Mucosa of stomach (tissue), 1 donor: ENCODE results near the gene RTL9.
"Not testable (repeated sequence)": the region's sequence is repeated elsewhere in the genome, so short reads cannot be mapped to it uniquely, and the experiment has no call there.

Experiments used
- H3K27me3 ChIP-seq: one replicate; pipeline ENCODE4 v1.7.0; 2013; ENCODE audit warnings: mild to moderate bottlenecking, low read length; ENCODE audit not compliant: control insufficient read depth, insufficient read depth
- H3K36me3 ChIP-seq: one replicate; pipeline ENCODE4 v1.7.0; 2013; ENCODE audit warnings: low read length; ENCODE audit not compliant: control insufficient read depth, insufficient read depth
- H3K4me1 ChIP-seq: one replicate; pipeline ENCODE4 v1.7.0; 2013; ENCODE audit warnings: mild to moderate bottlenecking, low read length; ENCODE audit not compliant: control insufficient read depth, insufficient read depth
- H3K4me3 ChIP-seq: one replicate; pipeline ENCODE4 v1.7.0; 2013; ENCODE audit warnings: low read length
- H3K9ac ChIP-seq: one replicate; pipeline ENCODE4 v1.7.0; 2013; ENCODE audit warnings: mild to moderate bottlenecking, low read length, moderate library complexity
- H3K9me3 ChIP-seq: one replicate; pipeline ENCODE4 v1.7.0; 2013; ENCODE audit warnings: mild to moderate bottlenecking, low read length, moderate library complexity; ENCODE audit not compliant: control insufficient read depth
- donor health status: Pancreatic carcinoma.

The RTL9 gene

DNA sequence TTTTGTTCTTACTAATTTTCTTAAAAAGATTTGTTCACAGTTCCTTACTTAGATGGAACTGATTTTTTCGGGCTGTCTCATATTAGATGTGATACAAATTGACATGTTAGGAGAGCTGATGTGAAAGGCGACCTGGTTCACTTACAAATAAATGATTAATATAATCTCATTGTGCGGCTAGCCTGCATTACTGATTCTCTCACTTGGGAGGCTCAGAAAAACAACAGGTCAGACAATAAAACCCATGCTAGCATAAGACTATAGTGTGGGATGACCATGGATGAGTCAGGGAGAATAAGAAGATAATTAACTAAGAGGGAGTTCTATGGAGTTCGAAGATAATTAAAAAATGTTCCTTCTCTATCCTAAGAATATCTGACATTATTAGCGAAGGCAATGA lies 40.8 kb downstream of the RTL9 start:
- no peak overlapping the region for H3K9ac ChIP-seq
- H3K4me3 ChIP-seq = no peak overlapping the region
- H3K4me1 ChIP-seq = peaks cover 5% of the 10 kb centered on the region
- H3K36me3 ChIP-seq = no peaks in the 10 kb centered on the region
- H3K27me3 ChIP-seq = no peaks in the 10 kb centered on the region
- H3K9me3 ChIP-seq = no peaks in the 10 kb centered on the region

DNA sequence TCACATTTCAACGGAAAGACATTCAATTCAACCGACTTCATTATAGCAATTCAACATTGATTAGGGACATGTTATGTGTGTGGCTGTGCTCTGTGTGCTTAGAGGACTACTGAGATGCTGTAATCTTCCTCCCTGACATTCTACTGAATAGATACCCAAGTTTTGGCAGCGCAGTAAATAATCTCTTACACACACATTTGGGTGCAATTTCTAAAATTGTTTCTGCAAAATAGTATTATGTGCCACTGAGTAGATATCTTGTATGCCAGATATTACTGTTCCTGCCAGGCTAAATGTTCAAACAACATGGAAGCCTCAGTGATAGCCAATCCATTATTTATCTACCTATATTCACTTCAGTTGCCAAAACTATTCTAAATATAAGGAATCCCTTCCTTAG lies 41.3 kb downstream of the RTL9 start:
- H3K9me3 ChIP-seq = no peaks in the 10 kb centered on the region
- H3K4me1 ChIP-seq = peaks cover 5% of the 10 kb centered on the region
- no peak overlapping the region for H3K4me3 ChIP-seq
- no peaks in the 10 kb centered on the region for H3K36me3 ChIP-seq
- no peak overlapping the region for H3K9ac ChIP-seq
- no peaks in the 10 kb centered on the region for H3K27me3 ChIP-seq

DNA sequence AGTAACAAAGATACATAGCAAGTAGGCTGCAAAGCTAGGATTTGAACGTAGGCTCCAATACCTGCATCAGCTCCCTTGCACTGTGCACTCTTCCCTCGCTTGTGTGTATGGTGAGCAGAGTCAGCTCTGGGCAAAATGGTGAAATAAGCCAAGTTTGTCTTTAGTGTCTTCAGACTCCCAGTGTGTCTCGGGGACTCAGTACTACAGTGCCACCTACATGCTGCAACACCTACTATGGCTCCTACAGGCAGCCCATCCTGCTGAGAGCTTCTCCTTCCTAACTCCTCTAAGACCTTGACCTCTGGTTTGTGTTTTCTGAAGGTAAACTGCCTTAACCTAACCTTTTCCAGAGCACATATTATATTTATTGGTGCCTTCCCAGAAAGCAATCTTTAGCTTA lies 42.5 kb downstream of the RTL9 start:
- Histone ChIP-seq H3K36me3 (no peaks in the 10 kb centered on the region), H3K27me3 (no peaks in the 10 kb centered on the region), H3K4me3 (no peak overlapping the region), H3K9ac (no peak overlapping the region), H3K4me1 (peaks cover 5% of the 10 kb centered on the region), H3K9me3 (no peaks in the 10 kb centered on the region)

DNA sequence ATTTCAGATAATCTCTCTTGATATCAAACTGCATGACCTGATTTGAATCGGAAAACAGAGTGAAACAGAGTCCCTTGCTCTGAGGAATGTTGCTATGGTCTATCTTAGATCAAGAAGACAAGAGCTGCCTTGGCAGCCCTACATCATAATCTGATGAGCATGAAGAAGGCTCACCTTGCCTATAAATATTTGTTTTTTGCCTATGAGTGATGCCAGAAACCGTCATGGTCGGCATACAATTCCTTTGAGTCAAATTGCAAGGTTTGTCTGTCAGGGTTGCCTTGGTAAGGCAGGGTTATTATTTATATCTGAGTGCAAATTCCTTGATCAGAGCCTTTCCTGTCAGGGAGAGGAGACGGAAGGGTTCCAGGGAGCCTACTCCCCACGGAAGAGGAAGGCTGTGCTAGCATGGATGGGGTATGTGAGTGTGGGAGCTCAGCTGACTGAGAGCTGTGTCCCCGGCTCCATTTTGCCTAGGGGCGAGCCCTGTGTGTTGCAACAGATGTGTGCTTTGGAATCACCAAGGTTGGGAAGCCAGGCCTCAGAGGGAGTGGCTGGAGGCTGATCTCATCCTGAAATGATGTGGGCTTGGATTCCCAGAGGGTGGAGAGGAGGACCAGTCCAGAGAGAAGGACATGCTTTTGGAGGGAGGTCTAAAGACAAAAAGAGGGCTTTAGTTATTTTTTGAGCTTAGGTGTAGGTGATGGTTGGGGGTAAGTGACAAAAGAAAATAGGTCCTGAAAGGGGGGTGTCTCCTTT lies 43.6 kb downstream of the RTL9 start:
- Histone ChIP-seq H3K9me3 (no peaks in the 10 kb centered on the region), H3K27me3 (no peaks in the 10 kb centered on the region), H3K4me1 (peaks cover 5% of the 10 kb centered on the region), H3K4me3 (no peak overlapping the region), H3K9ac (no peak overlapping the region), H3K36me3 (no peaks in the 10 kb centered on the region)

DNA sequence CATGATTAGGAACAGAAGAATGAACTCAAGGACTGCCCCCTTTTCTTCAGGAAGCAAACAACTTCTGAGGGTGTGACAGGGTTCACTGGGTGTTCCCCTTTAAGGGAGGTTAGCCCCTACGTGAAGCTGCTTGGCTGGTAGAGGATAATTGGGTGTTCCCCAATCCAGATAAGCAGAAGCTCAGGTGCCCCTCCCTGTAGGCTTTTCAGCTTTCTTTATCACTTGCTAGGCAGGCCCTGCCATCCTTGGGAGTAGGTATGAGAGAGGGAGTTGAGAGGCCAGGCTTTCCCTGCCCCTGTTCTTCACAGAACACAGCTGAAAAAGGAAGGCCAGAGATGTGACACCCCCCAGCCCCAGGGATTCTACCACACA lies 44.2 kb downstream of the RTL9 start:
- Histone ChIP-seq H3K36me3 (no peaks in the 10 kb centered on the region), H3K9ac (no peak overlapping the region), H3K4me1 (peaks cover 5% of the 10 kb centered on the region), H3K27me3 (no peaks in the 10 kb centered on the region), H3K9me3 (no peaks in the 10 kb centered on the region), H3K4me3 (no peak overlapping the region)

DNA sequence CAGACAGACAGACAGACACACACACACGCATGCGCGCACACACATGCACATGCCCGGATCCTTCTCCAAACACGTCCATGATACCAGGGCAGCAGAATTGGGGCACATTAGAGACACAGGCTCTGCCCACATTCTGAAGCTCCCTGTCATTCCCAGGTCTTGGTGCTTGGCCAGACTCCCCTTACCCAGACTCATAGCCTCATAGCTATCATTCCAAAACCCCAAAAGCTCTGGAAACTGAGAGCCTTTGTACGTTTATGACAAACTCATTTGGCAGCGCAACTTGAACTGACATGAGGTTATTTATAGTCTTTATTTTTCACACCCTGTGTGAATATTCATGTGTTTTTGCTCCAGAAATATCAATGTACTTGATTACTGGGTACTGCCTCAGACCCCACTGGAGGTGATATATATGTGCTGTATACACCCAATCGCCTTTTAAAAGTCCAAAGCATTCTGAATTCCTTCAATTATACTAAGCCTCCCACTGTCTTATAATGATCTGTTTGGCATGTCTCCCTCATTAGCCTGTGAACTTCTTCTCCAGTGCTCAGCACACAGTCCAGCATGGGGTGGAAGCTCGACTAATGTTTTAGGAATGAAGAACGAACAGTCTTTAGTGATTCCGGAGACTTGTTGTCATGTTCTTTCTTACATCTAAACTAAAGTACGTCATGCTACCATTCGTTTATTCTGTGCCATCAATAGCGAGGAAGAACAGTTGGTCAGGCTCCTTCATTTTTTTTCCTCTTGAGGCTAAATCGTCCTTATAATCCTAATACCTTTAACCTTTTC lies 45.0 kb downstream of the RTL9 start:
- Histone ChIP-seq H3K36me3 (no peaks in the 10 kb centered on the region), H3K9me3 (no peaks in the 10 kb centered on the region), H3K9ac (no peak overlapping the region), H3K4me1 (peaks cover 5% of the 10 kb centered on the region), H3K27me3 (no peaks in the 10 kb centered on the region), H3K4me3 (no peak overlapping the region)

DNA sequence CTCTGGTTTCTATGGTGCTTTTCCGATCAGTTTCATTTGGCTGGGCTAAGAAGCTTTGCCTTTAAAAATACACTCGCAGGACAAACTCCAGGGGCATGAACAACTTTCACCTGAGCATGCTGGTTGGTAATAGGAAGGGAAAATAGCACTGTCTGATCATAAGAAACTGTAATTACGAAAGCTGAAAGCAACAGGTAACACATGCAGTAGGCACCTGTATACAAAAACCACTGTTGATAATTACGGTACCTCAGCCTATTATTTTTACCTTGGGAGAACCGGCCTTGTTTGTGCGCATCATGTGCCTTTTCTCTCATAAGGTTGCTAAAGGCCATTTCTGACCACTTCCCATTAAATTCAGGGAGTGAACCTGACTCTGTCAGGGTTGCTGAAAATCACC lies 45.7 kb downstream of the RTL9 start:
- no peak overlapping the region for H3K4me3 ChIP-seq
- no peaks in the 10 kb centered on the region for H3K27me3 ChIP-seq
- peaks cover 5% of the 10 kb centered on the region for H3K4me1 ChIP-seq
- no peaks in the 10 kb centered on the region for H3K36me3 ChIP-seq
- H3K9ac ChIP-seq = no peak overlapping the region
- no peaks in the 10 kb centered on the region for H3K9me3 ChIP-seq

DNA sequence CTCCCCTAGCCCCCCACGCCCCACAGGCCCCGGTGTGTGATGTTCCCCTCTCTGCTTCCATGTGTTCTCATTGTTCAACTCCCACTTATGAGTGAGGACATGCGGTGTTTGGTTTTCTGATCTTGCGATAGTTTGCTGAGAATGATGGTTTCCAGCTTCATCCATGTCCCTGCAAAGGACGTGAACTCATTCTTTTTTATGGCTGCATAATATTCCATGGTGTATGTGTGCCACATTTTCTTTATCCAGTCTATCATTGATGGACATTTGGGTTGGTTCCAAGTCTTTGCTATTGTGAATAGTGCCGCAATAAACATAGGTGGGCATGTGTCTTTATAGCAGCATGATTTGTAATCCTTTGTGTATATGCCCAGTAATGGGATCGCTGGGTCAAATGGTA lies 47.6 kb downstream of the RTL9 start:
- H3K4me1 ChIP-seq, H3K9me3 ChIP-seq, H3K9ac ChIP-seq, H3K27me3 ChIP-seq, H3K36me3 ChIP-seq, H3K4me3 ChIP-seq: not testable (repeated sequence)

DNA sequence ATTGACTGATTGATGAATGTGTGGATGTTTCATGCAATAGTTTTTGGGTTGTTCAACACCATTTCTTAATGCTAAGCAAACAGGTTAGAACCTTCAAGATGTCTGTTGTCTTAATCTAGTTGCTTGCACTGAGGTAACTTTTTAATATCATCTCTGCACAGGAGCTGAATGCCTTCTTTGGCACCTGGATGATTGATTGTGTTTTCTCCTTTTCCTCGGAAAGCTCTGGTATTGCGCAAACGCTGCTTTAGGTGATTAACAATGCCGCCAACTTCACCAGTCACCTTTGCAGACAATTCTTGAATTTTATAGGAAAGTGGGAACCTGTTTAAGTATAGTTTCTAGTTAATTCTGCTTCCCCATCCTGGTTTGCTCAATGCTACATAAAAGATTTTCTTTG lies 48.2 kb downstream of the RTL9 start:
- no peaks in the 10 kb centered on the region for H3K9me3 ChIP-seq
- H3K36me3 ChIP-seq = no peaks in the 10 kb centered on the region
- H3K4me3 ChIP-seq = no peak overlapping the region
- no peak overlapping the region for H3K9ac ChIP-seq
- H3K4me1 ChIP-seq = peaks cover 5% of the 10 kb centered on the region
- H3K27me3 ChIP-seq = no peaks in the 10 kb centered on the region

DNA sequence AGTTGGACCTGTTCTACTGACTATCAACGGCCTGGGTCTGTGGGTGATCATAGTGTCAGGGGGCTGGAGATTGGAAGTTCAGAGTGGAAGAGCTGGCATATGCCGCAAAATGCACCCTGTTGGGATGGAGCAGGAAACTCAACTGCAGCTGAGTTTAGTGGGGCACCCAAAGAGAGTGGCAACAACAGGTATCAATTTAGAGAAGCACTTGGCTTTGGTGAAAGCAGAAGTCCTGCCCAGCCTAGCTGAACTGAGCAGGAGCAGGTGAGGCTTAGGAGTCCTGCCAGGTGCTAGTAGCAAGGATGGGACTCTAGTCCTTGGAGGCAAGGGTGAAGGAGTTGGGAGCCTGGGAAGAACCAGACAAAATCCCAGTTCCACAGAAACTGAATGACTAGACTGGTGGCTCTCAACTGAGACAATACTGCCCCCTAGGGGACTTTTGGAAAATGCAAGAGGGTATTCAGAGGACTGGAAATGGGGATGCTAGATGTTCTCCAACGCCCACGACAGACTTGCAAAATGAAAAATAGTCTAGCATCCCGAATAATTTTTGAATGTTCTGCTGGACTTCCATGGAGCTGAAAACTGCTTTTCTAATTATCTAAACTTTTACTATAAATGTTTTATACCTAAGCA lies 49.4 kb downstream of the RTL9 start:
- H3K9ac ChIP-seq = no peak overlapping the region
- H3K4me1 ChIP-seq = peaks cover 5% of the 10 kb centered on the region
- H3K4me3 ChIP-seq = no peak overlapping the region
- H3K9me3 ChIP-seq = no peaks in the 10 kb centered on the region
- no peaks in the 10 kb centered on the region for H3K36me3 ChIP-seq
- H3K27me3 ChIP-seq = no peaks in the 10 kb centered on the region
